Measurements from ENCODE around the gene ACACB. TPM values are rescaled to one million over a fixed set of nuclear protein-coding genes. Genes with fewer than 3 reads are reported as not detected.

Gene ACACB
- total and polyA plus RNA-seq, 2 donors (not counting 3 experiments of a cell fraction or from before 2014, with no cell fraction given) = 1.3 to 5.7 TPM

DNA sequence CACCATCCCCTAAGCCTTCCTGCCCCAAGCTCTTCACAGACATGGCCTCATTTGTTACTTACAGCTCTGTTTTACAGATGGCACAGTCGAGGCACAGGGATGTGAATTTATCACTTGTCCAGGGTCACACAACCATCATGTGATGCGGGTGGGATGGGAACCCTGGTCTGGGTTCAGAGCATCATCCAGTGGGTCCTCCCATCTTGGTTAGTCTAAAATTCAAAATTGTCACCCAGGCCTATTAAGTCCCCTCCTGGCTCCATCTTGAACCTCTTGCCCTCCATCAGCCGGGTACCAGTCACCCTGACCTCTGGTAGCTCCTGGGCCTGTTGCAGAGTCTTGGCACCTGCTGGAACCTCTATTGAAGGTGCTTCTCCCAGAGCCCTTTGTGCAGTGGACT lies 52.9 kb downstream of the ACACB start:
- POLR2A ChIA-PET = no interaction called here
- dilution Hi-C loops (cut with MboI; ENCODE audit: extremely low pct_ligation_motif_present, low sequenced_read_pairs) = no loop called here
- no peak for FAIRE-seq

More for the DNA sequence above, 52.9 kb downstream of the ACACB start:
- Histone ChIP-seq H2AFZ (ENCODE audit: low read depth, low read length) (no peak overlapping the region), H3K4me2 (ENCODE audit: insufficient read depth, low read length) (no peak overlapping the region), H3K36me3 (ENCODE audit: control insufficient read depth in 2 of 2, extremely low read depth in 1 of 2, insufficient read depth in 2 of 2, low read length in 2 of 2) (no peaks in the 10 kb centered on the region), H3K4me3 (replicated peaks in 1 of 3; ENCODE audit: insufficient read depth in 1 of 3, low read depth in 1 of 3, low read length in 3 of 3) (no peak overlapping the region), H3K9me1 (replicated peaks; ENCODE audit: control insufficient read depth, extremely low read depth, insufficient read depth, low read length) (no peaks in the 10 kb centered on the region), H3K79me2 (ENCODE audit: control insufficient read depth, insufficient read depth, low read length) (no peaks in the 10 kb centered on the region), H3K9ac (replicated peaks; ENCODE audit: extremely low read depth, insufficient read depth, low read length) (no peak overlapping the region), H3K27me3 (ENCODE audit: control insufficient read depth in 2 of 2, insufficient read depth in 2 of 2, low read length in 2 of 2) (no peaks in the 10 kb centered on the region), H3K4me1 (ENCODE audit: control insufficient read depth, extremely low read depth, insufficient read depth, low read length) (no peaks in the 10 kb centered on the region), H3K9me3 (replicated peaks; ENCODE audit: control insufficient read depth, insufficient read depth, low read length) (no peaks in the 10 kb centered on the region), H4K20me1 (replicated peaks; ENCODE audit: control insufficient read depth, extremely low read depth, insufficient read depth, low read length) (no peaks in the 10 kb centered on the region), H3K27ac (ENCODE audit: insufficient read depth, low read depth, low read length) (no peak overlapping the region)
- no peak for TF ChIP-seq POLR2AphosphoS5 (IDR thresholded peaks at IDR 0.05; ENCODE audit: insufficient read depth, low read depth, low read length)
- no peak for TF ChIP-seq EZH2 (IDR thresholded peaks at IDR 0.05; ENCODE audit: borderline replicate concordance, low read depth, low read length, severe bottlenecking)
- TF ChIP-seq FOS (IDR thresholded peaks at IDR 0.05; ENCODE audit: borderline replicate concordance, insufficient read depth, low read length) = no peak
- TF ChIP-seq MYC (IDR thresholded peaks at IDR 0.05; ENCODE audit: low read depth, low read length) = no peak
- TF ChIP-seq GATA2 (IDR thresholded peaks at IDR 0.05; ENCODE audit: insufficient read depth, insufficient read length, low read depth, low read length) = no peak
- no peak for TF ChIP-seq MAX (IDR thresholded peaks at IDR 0.05; ENCODE audit: insufficient read depth, insufficient read length)
- TF ChIP-seq POLR2A (IDR thresholded peaks at IDR 0.05; ENCODE audit: low read depth, low read length) = no peak
- no peak for TF ChIP-seq CTCF (IDR thresholded peaks at IDR 0.05; ENCODE audit: extremely low read depth in 1 of 2, insufficient read depth in 1 of 2, low read depth in 1 of 2, low read length in 2 of 2)
- no peak for TF ChIP-seq JUN (IDR thresholded peaks at IDR 0.05; ENCODE audit: borderline replicate concordance, insufficient read depth, insufficient read length, low read depth)
- no peak for DNase-seq (ENCODE audit: low read depth, low spot score)
- no TSS peak for BruUV-seq (replicated peaks)
- intact Hi-C loops (cut with micrococcal nuclease) = no loop called here
- CTCF ChIA-PET = no interaction called here

All from endothelial cell of umbilical vein (primary cell).